HG02588 (cell line): ENCODE data around the gene FOXK1.

Source experiments
- ATAC-seq: cut with Tn5 transposase; IDR thresholded peaks from one replicate; pipeline ENCODE4 v1.9.1; 2021; ENCODE audit warnings: mild to moderate bottlenecking, moderate library complexity; ENCODE audit not compliant: unreplicated experiment

Gene FOXK1

DNA sequence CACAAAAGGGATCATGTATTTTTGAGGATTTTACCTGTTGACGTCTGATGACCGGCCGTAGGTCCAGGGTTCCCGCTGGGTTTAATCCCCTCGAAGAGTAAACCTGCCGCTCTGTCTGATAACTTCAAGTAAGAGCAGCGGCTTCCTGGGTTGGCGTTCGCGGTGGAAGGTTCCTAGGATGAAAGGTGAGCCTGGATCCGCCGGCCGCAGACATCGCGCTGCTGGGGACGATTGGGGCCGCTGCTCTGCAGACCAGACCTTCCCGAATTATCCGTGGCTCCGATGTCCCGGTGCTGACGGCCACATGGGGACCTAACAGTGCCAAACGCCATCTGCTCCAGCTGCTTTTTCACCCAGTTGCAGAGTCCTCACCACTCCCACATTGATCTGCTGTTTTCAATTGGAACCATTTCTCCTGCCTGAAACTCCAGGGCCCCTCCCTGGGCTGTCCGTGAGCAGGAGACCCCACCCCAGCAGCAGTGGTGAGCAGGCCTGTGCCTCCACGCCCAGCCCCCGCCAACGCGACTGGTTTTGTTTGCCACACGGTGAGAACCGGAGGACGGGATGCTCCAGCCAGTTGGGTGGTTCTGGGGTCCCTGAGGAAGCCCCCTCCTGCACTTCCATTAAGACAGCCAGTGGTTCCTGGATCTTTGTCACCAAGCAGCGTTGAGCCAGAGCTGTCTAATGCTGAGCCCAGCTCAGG lies 81.1 kb downstream of the FOXK1 start:
- ATAC-seq = no peak

DNA sequence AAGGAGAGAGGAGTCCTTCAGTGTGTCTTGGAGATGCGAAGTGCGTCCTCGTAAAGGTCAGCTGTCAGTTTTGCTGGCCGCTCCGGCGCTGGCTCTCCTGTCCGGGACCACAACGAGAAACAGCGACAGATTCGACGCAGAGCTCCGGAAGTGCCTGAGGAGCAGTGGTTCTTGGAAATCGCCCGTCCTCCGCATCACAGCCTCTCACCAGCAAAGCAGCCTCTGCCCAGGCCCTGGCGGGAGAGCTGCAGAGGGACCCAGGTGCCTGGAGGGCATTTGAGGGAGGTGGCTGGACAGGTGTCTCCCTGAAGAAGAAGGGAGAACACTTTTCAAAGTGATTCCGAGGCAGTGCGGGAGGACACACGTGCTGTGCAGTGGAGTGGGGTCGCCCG lies 81.7 kb downstream of the FOXK1 start:
- no peak for ATAC-seq

DNA sequence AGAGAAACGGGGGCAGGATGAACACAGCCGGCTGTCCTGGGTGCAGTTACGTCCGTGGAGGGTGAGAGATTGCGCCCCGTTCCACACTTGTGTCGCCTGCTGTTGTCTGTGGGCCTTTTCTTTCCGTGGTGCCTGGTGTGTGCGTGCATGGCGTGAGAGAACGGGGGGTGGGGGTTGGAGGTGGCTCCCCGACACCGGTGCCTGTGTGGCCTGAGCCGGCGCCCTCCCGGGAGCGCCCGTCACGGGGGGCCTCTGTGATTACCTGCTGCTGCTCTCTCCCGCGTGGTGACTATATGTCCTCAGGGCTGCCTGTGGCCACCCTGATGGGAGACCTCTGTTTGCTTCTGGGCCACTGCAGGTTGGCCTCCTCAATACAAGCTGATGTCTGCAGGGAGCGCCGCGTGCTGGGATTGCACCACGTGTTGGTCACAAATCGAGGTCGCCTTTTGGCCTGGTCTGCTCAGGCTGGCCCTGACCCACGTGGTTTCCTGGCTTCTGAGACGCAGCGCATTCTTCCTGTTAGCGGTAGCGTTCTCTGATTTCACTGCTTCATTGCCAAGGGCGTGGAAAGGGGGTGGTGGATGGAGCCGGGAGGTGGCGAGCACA lies 82.4 kb downstream of the FOXK1 start:
- ATAC-seq = no peak

DNA sequence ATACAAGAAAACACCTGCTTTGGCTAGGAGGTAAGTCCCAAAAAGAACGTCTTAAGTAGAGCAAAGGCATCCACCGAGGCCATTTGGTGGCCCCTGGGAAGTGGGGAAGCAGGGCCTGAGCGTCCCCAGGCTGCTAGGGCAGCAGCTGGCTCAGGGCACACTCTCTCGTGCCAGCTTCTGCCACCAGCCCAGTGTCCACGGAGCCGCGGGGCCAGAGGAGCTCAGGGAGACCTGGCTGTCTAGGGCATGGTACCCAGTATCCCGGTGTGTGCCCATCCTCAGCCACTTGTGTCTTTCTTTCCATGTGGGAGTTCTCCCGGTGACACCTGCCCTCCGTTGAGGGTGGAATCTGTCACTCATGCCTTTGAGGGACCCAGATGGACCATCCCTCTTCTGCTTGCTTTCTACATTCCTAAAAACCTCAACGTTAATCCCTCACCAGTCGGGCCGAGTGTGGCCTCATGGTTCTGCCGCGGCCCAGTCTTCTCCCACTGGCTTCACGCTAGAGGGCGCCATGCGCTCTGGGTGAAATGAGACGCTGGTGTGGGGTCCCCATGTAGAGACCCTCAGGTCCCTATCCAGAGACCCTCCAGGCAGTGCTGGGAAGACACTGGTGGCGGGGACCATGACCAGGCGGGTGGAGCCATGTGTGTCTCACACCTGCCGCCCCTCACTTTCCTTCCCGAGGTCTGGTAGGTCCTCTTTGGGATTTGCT lies 83.8 kb downstream of the FOXK1 start:
- ATAC-seq = no peak

DNA sequence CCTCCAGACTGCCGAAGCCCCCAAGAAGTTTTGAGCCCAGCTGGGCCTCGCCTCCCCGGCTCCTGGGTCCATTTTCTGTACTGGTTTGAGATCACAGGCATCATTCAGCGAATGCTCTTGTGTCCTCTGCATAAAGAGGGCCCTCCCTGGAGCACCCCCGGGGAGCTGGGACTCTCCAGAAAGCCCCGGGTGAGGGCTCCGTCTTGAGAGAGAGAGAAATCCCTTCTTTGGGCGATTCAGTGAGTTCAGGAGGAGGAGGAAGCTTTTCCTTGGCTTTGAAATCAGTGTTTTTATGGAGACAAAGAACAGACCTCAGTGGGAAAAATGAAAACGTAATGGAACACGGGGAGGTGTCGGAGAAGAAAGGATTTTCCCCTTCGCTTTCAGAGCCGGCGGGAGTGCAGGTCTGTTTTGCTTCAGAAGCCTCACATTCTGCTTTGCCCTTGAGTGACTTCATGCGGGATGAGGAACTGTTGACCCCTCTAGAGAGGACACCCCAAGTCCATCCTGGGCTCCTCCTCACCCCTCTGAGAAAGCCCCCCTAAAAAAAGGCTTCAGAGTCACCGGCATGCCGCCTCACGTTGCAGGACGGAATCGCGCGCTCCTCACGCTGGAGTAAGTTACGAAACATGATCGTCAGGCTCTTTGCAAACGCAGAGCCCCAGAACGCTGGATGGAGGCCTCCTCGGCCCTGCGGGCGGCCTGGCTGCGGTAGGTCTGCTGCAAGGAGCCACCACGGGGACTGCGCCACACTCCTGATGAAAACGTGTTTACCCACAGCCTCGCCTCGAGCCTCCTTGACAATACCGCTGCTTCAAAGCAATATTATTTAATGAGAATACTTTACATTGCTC lies 84.8 kb downstream of the FOXK1 start:
- ATAC-seq = no peak

DNA sequence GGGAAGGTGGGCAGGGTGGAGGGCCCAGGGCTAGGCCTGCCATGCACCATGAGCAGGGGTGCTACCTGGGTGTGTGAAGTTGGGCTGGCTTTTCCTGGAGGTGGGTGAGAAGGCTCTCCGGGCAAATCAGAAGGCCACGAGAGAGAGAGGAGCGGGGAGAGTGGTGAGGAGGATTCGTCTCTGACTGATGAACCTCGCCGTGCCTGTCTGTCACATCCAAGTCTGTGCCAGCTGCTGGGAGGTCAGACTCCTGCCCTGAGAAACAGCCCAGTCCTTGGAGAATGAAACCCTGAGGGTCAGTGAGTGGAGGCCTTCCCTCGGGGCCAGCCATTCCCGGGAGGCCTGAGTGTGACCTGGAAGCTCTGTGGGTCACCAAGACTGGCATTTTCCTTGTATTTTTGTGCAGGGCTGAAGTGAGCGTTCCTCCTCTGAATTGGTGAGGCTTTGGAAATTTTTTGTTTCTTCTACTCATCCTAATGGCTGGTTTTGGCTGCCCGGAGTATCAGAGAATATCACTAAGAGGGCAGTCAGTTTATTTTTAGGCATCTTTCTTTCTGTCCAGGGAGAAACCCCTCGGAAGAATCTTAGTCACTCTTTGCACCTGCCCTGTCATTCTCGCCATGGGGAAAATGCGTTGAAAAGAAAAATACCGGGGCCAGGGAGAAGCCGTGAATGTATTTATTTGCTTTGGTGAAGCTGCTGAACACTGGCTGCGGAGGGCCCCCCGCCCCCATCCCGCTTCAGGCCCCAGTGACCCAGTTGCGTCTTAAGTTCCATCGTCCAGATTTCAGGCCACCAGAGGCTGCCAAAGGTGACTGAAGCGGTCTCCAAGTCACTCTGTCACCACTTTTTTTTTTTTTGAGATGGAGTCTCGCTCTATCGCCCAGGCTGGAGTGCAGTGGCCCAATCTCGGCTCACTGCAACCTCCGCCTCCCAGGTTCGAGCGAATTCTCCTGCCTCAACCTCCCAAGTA lies 86.8 kb downstream of the FOXK1 start:
- ATAC-seq = no peak

DNA sequence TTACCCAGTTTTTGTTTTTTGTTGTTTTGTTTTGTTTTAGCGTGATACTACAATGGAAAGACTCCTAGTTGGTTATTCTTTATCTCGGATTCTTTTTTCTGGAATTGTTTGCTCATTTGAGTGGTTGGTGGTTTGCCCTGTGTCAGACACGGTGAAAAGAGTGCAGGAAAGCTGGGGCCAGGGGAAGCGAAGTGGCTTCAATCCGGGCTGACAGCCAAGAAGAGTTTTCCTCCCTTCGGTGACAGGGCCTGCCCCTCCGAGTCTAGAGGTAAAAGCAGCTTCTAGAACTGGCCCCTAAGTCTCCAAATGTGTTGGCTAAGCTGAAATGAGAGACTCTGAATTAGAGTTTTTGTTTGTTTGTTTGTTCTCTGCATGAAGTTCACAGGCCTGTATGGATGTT lies 87.7 kb downstream of the FOXK1 start:
- no peak for ATAC-seq

DNA sequence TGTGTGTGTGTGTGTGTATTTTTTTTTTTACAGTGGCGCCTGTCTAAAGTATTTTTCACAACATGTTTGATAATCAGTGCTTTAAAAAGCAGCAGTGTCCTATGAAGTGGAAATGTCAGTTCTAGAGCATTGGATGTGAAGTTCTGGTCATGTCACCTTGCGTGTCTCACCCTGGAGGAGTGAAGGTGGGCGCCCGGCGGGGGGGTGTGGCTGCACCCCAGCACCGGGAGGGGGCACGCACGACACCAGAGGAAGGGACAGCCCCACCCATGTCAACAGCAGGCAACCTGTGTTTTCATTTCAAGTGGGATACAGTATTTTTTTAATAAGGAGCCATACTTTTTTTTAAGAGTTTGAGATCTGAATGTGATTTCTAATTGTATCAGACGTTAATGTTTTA lies 88.8 kb downstream of the FOXK1 start:
- ATAC-seq = no peak

DNA sequence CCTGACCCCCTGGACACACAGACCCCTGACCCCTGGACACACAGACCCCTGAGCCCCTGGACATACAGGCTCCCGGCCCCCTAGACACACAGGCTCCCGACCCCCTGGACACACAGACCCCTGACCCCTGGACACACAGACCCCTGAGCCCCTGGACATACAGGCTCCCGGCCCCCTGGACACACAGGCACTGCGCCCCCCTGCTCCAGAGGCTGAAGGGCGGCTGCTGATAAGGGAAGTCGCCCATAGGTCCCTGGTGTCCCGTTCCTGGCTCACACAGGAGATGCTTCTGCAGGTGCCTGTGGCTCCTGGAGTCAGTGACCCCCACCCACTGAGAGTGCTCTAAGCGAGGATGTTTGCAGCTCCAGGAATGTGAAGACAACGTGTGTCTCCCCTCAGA lies 89.6 kb downstream of the FOXK1 start:
- no peak for ATAC-seq

DNA sequence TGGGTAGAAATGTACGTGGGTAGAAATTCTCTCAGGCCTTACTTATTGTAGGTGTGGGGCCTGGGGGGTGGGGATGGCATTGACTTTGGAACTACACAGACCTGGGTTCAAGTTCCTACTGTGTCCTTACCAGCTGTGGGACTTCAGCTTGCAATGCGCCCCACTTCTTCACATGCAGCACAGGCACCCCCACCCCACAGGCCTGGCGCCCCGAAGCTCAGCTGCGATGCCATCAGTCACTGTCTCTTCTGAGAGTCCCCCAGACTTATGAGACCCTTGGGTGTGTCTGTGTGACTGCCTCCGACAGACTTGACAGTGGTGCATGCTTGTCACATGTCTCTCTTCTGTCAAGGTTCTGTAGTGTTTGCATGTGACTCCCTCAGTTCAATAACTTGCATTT lies 90.2 kb downstream of the FOXK1 start:
- ATAC-seq = no peak

DNA sequence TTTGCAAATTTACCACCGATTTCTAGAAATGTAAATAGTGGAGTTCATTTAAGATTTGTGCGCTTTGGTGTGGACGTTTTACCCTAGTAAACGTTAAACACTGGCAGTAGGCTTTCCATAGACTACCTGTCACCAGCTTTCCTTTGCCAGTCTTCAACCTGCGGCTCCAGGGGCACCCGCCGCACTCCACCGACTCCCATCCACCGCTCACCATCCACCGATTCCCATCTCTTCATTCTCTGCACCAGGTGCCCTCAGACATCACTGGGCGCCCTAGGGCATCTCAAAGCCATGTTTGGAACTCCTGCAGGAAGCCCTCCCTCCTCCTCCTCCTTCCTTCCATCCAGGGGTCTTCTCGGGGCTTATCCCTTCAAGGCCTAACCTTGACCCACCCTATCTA lies 91.9 kb downstream of the FOXK1 start:
- no peak for ATAC-seq

DNA sequence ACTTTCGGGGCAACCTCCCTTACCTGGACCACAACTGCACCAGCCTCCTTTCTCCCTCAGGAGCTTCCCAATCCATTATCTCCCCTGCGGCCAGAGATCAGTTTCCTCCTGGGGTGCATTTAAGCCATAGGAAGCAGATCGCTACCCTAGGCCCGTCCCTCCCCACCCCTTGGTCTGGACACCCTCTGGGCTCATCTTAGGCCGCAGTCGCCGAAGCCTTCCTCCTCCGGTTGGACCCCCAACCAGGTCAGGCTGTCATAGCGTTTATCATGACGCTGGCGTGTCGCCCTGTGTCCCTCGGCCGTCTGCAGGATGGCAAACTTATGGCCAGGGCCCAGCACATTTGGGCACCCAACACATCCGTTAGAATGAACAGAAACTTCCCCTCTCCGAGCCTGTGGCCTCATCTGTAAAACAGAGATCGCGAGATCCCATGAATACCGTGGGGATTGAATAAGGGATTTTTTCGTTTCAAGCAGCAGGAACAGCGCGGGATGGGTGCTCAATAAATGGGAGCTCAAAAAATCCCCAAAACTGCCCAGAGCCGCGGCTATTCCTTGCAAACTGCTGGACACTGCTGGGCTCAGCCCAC lies 92.7 kb downstream of the FOXK1 start:
- ATAC-seq = peak; percentile 18

DNA sequence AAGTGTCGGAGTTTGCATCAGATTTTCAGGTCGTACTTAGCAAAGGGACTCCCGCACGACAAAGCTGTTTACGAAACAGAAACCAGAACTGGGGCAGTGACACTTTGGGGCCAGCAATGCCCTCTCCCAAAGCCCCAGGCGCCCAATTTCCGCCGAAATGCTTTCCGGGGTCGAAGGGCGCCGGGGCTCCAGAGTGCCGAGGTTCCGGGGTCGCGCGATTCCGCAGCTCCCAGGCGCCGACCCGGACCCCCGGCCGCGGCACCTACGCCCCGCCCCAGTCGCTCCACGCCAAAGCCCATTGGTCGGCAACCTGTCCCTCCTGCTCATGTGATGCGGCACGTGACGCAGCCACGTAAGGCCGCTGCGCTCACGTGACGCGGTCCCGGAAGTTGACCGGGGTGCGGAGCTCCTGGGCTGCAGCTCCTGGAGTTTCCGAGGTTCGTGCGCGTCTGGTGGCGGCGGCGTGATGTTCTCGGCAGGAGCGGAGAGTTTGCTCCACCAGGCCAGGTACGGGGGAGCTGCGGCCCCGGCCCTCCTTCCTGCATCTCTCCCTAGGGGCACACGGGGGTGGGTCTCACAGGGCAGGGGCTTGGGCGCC lies 93.3 kb downstream of the FOXK1 start, which contains the start of gene AP5Z1:
TSS of gene AP5Z1 (plus strand) at position 374 of the 598 bp plus-strand sequence. CDS start at position 467, 93 bp downstream.
- ATAC-seq = peak; percentile 92

DNA sequence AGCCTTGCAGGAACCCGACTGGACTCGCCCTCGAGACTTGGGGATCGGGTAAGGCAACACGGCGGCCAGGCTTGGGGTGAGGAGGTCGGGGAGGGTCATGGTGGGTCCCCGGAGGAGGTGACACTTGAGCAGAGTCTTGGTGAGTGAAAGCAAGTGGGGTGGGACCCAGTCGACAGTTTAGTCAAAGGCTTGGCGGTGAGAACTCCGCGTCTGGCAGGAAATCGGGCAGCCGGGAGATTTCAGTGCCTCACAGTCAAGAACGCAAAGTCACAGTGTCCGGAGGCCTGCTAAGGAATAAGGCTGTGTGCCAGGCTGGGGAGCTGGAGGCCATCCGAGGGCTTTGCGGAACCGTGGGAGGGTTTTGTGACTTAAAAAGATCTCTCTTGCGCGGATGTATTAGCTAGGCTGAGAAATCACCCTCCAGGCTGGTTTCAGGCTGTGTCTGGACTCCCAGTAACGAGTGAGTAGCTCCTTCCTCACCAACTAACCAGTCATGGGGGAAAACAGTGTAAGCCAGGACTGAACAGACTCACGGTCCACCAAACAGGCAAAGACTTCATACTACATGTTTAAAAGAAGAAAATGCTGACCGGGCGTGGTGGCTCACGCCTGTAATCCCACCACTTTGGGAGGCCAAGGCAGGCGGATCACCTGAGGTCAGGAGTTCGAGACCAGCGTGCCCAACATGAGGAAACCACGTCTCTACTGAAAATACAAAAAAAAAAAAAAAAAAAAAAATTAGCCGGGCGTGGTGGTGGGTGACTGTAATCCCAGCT lies 93.9 kb downstream of the FOXK1 start:
- ATAC-seq = no peak

DNA sequence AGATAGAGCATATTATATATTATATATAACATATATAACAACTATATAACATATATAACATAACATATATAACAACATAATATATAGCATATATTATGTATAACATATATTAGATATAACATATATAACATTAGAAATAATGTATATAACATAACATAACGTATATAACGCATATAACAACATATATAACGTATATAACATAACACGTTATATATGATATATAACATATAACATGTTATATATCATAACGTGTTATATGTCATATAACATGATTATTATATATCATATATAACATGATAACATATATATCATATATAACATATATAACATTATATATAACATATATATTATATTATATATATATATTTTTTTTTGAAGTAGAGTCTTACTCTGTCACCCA lies 97.0 kb downstream of the FOXK1 start:
- no peak for ATAC-seq

DNA sequence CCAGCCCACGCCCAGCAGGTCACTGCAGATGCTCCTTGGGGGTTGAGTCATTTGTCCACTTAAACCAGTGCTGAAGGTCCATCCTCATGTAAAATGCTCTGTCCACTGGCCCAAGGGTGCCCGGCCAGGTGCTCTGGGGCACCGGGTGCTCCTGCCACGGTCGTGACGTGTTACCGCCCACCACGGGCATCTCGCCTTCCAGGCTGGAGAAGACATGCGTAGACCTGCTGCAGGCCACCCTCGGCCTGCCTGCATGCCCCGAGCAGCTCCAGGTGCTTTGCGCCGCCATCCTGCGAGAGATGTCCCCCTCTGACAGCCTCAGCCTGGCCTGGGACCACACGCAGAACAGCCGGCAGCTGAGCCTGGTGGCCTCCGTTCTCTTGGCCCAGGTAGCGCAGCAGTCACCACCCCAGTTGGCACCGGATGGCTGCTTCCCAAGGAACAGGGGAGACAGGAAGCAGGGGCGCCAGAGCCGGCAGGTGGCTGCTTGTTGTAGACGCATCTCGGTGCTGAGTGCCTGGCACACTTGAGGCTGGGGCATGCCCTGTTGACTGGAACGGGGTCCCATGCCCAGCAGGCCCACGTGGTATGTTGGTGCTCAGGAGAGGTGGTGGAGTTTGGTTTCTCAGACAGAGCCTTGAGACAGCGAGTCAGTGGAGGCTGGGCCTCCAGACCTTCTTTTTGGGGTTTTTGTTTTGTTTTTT lies 99.4 kb downstream of the FOXK1 start:
- ATAC-seq = no peak

DNA sequence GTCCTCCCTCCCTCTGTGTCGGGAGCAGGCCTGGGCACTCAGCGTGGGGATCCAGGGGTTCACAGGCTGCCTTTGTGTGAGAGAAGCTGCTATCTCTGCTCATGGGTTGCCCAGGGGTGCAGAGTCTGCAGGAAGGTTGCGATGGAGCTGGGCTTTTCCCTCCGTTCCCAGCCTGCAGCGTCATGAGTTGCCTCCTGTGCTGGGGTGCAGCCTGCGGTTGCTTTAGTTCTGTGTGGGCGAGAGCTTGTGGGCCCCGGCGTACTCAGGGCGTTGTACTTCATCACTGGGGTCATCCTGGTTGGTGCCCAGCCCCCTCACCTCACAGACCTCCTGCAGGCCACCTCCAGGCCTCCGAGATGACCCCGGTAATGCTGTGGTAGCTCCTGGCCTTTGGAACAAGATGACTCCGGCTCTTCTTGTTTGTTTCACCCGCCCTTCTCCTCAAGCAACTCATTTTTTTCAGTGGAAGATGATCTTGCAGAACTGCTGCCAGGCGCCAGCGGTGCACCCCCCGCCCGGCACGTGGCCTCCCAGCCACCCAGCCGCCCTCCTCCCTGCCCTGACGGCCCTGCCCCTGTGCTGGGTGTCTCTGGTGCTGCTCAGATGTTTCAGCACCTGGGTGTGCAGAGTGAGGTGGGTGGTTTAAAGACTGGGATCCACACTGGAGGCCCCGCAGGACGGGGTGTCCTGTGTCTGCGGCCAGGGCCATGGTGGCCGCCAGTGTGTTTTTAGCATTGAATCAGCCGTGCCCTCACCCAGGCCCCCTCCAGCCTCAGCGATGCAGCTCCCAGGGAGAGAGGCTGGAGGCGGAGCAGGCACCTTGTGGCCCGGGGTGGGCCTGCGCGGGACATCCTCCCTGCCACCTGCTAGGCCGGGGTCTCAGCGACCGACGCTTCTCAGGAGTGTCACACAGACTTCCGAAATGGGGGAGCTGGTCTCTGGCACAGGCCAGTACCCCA lies 100.5 kb downstream of the FOXK1 start:
- ATAC-seq = no peak
